Erythroblast (primary cell): ENCODE measurements around the gene LHX6.
A peak's percentile ranks its signal among the peaks of the same experiment; 100 is the strongest.

Source experiments
- DNase-seq, 2 experiments: peaks; one replicate each; lab custom pipeline; 2025; lab: John Stamatoyannopoulos, UW
- GATA1 ChIP-seq: IDR thresholded peaks from 2 replicates; pipeline ENCODE4 v1.6.1; 2011; ENCODE audit warnings: low read depth, mild to moderate bottlenecking, control low read depth, low read length, moderate library complexity
- POLR2A ChIP-seq: IDR thresholded peaks from 2 replicates; pipeline ENCODE4 v1.6.1; 2011; ENCODE audit warnings: mild to moderate bottlenecking, low read length

LHX6 gene

GRCh38 chr9:122195875-122196274 lies 32.9 kb downstream of the LHX6 start:
- no peak for DNase-seq
- TF ChIP-seq GATA1 = no peak
- TF ChIP-seq POLR2A = no peak

DNA sequence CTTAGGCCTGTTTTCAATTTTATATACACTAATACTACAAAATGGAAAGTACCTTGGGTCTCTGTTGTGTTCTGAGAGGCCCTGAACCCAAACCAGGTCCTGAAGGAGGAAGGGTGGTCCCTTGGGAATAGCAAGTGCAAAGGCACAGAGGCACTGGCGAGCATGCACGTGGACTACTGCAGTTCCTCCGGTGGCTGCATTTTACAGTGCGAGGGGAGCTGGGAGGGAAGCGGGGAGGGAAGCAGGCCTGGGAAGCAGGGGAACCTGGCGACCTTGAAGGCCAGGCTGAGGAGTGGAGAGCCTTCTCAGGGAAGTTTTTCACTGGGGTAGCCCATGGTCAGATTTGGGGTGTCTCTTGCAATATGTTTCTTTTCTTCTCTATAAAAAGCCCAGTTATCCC lies 35.1 kb downstream of the LHX6 start:
- DNase-seq = no peak
- TF ChIP-seq GATA1 = no peak
- TF ChIP-seq POLR2A = no peak

GRCh38 chr9:122192914-122193525 lies 35.7 kb downstream of the LHX6 start:
- TF ChIP-seq GATA1 (no peak), POLR2A (no peak)
- no peak for DNase-seq

GRCh38 chr9:122192261-122192875 lies 36.4 kb downstream of the LHX6 start:
- TF ChIP-seq GATA1 (no peak), POLR2A (no peak)
- peak; percentile 17 to 36 for DNase-seq

- TF ChIP-seq GATA1 = no peak
- no peak for TF ChIP-seq POLR2A
- no peak for DNase-seq
Observed at GRCh38 chr9:122191584-122191983, 37.2 kb downstream of the LHX6 start.

- no peak for DNase-seq
Observed at GRCh38 chr9:122190597-122191381, 38.0 kb downstream of the LHX6 start.

GRCh38 chr9:122188369-122188768 lies 40.4 kb downstream of the LHX6 start:
- TF ChIP-seq POLR2A = no peak
- no peak for TF ChIP-seq GATA1
- DNase-seq = no peak

More at GRCh38 chr9:122190597-122191381, 38.0 kb downstream of the LHX6 start:
- no peak for TF ChIP-seq GATA1
- no peak for TF ChIP-seq POLR2A

DNA sequence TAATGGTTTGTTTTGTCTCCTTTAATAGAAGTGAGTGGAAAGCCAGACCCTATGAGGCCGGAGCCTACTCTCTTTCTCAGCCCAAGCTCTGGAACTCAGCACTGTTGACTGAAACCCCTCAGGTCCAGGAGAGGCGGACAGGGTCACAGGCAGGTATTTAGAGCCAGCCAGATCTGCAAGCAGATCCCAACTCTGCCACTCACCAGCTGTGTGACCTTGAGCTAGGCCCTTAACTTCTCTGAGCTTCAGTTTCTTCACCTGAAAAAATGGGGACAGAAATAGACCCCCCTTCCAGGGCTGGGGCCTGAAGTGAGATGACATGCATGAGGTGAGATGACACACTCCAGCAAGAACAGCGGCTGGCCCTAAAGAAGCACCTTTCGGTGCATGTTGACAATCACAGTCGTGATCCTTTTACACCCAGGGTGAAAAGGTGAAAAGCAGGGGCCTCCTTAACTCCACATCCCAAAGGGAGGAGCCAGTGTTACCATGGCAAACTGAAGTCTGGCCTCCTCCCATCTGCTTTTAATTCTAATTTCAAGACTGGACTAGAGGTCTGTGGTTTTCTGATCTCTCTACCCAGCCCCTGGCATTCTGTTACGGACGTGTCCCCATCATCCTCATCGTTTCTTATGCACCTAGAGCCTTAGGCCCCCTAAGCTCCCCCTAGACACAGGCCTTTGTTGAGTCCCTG lies 41.8 kb downstream of the LHX6 start:
- TF ChIP-seq POLR2A (no peak), GATA1 (no peak)
- DNase-seq = no peak

GRCh38 chr9:122186301-122186700 lies 42.5 kb downstream of the LHX6 start:
- DNase-seq = no peak
- TF ChIP-seq GATA1 = no peak
- TF ChIP-seq POLR2A = no peak

GRCh38 chr9:122184551-122184950 lies 44.2 kb downstream of the LHX6 start:
- DNase-seq = no peak

GRCh38 chr9:122183501-122183900 lies 45.3 kb downstream of the LHX6 start:
- DNase-seq = no peak
- TF ChIP-seq POLR2A (no peak), GATA1 (no peak)

More at GRCh38 chr9:122184551-122184950, 44.2 kb downstream of the LHX6 start:
- TF ChIP-seq POLR2A (no peak), GATA1 (no peak)

- DNase-seq = peak; percentile 53 to 64
- TF ChIP-seq GATA1 (no peak), POLR2A (no peak)
Observed at GRCh38 chr9:122180633-122181032, 48.1 kb downstream of the LHX6 start.

DNA sequence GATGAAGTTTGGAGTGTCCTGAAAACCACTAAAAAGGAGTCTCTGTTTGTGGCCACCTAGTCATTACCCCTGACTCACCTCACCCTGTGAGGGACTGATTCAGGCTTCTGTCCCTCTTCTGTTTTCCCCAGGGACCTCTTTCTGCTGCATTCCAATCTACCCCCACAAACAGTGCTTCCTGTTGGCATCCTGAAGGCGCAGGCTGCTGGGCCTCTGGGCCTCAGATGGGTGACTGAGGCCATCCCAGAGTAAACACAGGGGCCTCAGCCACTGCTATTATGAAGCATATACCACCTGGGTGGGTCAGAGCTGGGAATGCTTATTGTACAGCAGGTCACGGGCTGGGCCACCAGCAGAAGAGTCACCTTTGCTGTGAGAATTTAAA lies 49.1 kb downstream of the LHX6 start:
- no peak for TF ChIP-seq GATA1
- TF ChIP-seq POLR2A = no peak
- no peak for DNase-seq

DNA sequence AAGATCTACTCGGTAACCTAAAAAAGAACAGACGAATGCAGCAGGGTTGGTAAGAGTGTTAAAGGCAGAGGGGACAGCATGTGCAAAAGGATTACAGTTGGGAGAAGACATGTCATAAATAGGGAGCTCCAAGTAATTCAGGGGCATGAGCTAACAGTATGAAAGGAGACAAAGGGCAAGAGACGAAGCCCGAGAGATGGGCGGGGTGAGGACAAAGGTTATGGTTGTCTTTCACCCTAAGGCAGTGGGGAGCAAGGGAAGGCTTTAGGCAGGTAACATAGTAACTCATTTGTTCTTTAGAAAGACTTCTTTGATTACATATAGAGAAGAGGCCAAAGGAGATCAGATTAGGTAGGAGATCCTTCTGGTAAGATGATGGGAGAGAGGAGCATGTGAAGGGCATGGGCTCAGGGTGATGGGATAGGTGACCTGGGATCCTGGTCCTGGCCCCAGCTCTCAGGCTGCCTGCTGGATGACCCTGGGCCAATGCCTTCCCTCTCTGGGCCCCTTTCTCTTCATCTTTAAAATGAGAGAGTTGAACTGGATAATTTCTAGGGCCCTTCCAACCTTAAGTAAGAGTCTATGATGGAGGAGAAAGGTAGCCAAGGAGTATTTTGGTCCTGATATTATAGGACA lies 49.6 kb downstream of the LHX6 start:
- TF ChIP-seq POLR2A (no peak), GATA1 (no peak)
- no peak for DNase-seq
